Heart right ventricle (tissue), 16 donors: ENCODE results near the gene TMOD2. TPM values are rescaled to one million over a fixed set of nuclear protein-coding genes. Genes with fewer than 3 reads are reported as not detected.

Experiments
- ATAC-seq, 8 donors: fragments of 200-7000 bp; cut with Tn5 transposase; one replicate each; pipeline ENCODE4 v1.9.1; 2020; ENCODE audit warnings: mild to moderate bottlenecking in 8 of 8, moderate library complexity in 8 of 8, moderate number of reproducible peaks in 1 of 8
- DNase-seq, 2 donors: peaks; one replicate each; pipeline ENCODE4 v3.0.0-alpha.2; 2020
- H3K27ac ChIP-seq, 10 donors: fragments of 200-600 bp; sonication (generic) in 2 of 10; one replicate each; pipeline versions ENCODE4 v1.5.0 to v1.8.0; 2020 to 2022; ENCODE audit warnings: mild to moderate bottlenecking in 3 of 10
- H3K27me3 ChIP-seq, 7 donors: fragments of 200-600 bp; one replicate each; pipeline ENCODE4 v1.8.0; 2021 to 2022; ENCODE audit warnings: mild to moderate bottlenecking in 2 of 7
- H3K36me3 ChIP-seq, 9 donors: fragments of 200-600 bp; sonication (generic) in 1 of 9; one replicate each; pipeline versions ENCODE4 v1.5.0 to v1.8.0; 2020 to 2022; ENCODE audit warnings: mild to moderate bottlenecking in 2 of 9
- H3K4me1 ChIP-seq, 9 donors: fragments of 200-600 bp; sonication (generic) in 1 of 9; one replicate each; pipeline versions ENCODE4 v1.5.0 to v1.8.0; 2020 to 2022; ENCODE audit warnings: mild to moderate bottlenecking in 4 of 9
- H3K4me3 ChIP-seq, 10 donors: fragments of 200-600 bp; sonication (generic) in 2 of 10; one replicate each; pipeline versions ENCODE4 v1.5.0 to v1.8.0; 2020 to 2022; ENCODE audit warnings: mild to moderate bottlenecking in 7 of 10, moderate library complexity in 2 of 10
- H3K9me3 ChIP-seq, 11 donors: fragments of 200-600 bp in 10 of 11; sonication (generic) in 2 of 11; one replicate each; pipeline versions ENCODE4 v1.5.0 to v1.8.0; 2013 to 2022; ENCODE audit warnings: mild to moderate bottlenecking in 2 of 11, control low read depth in 1 of 11, moderate library complexity in 1 of 11
- CTCF ChIP-seq, 9 donors: fragments of 200-600 bp; sonication (generic) in 2 of 9; IDR thresholded peaks; one replicate each; pipeline versions ENCODE4 v1.5.0 to v1.8.0; 2021 to 2022; ENCODE audit warnings: antibody characterized with exemption in 9 of 9, mild to moderate bottlenecking in 5 of 9, moderate library complexity in 1 of 9
- WGBS, 2 donors: extraction: QIAGEN DNeasy Blood & Tissue Kit; methylation state at CpG; one replicate each; pipeline ENCODE4 v1.1.7; 2013; ENCODE audit warnings: inconsistent platforms in 1 of 2; 5-methylcytosine and 5-hydroxymethylcytosine counted together
- intact Hi-C, 10 donors: fragments of 100-400 bp; cut with DNase I; formaldehyde crosslinking; loops; one replicate each; pipeline versions ENCODE4 v1.11.1 to v1.14.2; 2022
- polyA plus RNA-seq, 2 donors: library from polyadenylated mRNA; stranded (reverse); fragments of 200-250 nt; gene quantifications; one replicate each; pipeline ENCODE4 v1.2.3, GENCODE V29; 2013
- total RNA-seq, 10 donors: library from RNA; stranded (reverse); fragmentation: NEBNext Ultra II Directional in 3 of 10; extraction: Animal tissue kit (Norgen Biotek cat#: 25700) in 3 of 10; gene quantifications; one replicate each; pipeline versions ENCODE4 v1.2.1 to v1.2.4, GENCODE V29; 2021 to 2023
- donor health status: Arrhythmogenic right ventricular cardiomyopathy.
- donor health status: ischemic (EF 13 %, LVEDD 7.1; RV severe dilation, severe dysfunction).
- donor health status: healthy with polysubstance abuse.
- donor health status: DM: no; HTN: yes; CAD: no.
- donor health status: DM: no; HTN: no; CAD: no.
- donor health status: ischemic (EF 25% LVEDD 6.9; RV normal size, moderate dysfunction).
- donor health status: ischemic (EF 25% LVEDD 5.7; RV mildly dilated, moderate dysfunction).
- donor health status: healthy.
- donor health status: DM: yes; HTN: yes; CAD: no.
- donor health status: Ischemic cardiomyopathy.
- donor health status: ischemic (EF 35%, LVEDD 5.7; RV mildly dilated, moderate dysfunction).
- donor health status: nonischemic (EF 11% LVEDD 7.7; RV severe dilation, severe dysfunction).
- donor health status: DM: yes; HTN: yes; CAD: no.
- donor health status: PGD.
- donor health status: ischemic (EF 29% LVEDD 5.4; RV normal size, mild dysfunction).
- donor health status: nonischemic (EF 23%, LVEDD 6.1; RV moderate dilation, normal function).

The TMOD2 gene
- total and polyA plus RNA-seq, 12 donors: 1.5 to 8.5 (median 4.7) TPM

- H3K36me3 ChIP-seq: no peaks in the 10 kb centered on the region
- H3K27ac ChIP-seq: peak overlapping the region in 1 of 10 donors; percentile 27
- TF ChIP-seq CTCF (IDR thresholded peaks at IDR 0.05): no peak
- DNase-seq: no peak
- no peaks in the 10 kb centered on the region for H3K27me3 ChIP-seq
- no peak overlapping the region for H3K4me3 ChIP-seq
- 77 to 82% methylated on average over 4 of the region's 4 CpGs for whole genome bisulfite sequencing, 2 donors
- intact Hi-C loops: no loop called here
- peaks cover 0 to 6% (median 0%) of the 10 kb centered on the region in 11 donors for H3K9me3 ChIP-seq
- H3K4me1 ChIP-seq: peaks cover 4 to 78% (median 31%) of the 10 kb centered on the region in 9 donors
- no peak for ATAC-seq
These were observed 4.4 kb downstream of the TMOD2 start for GRCh38 chr15:51755790-51756189.

GRCh38 chr15:51756482-51756881, 5.1 kb downstream of the TMOD2 start:
- Histone ChIP-seq H3K9me3 (peaks cover 0 to 6% (median 0%) of the 10 kb centered on the region in 11 donors), H3K36me3 (no peaks in the 10 kb centered on the region), H3K4me1 (peaks cover 4 to 76% (median 27%) of the 10 kb centered on the region in 9 donors), H3K4me3 (no peak overlapping the region), H3K27ac (peak overlapping the region in 1 of 10 donors; percentile 27), H3K27me3 (no peaks in the 10 kb centered on the region)
- DNase-seq: no peak
- no peak for ATAC-seq
- WGBS, 2 donors: 78% methylated on average over 4 of the region's 4 CpGs
- TF ChIP-seq CTCF (IDR thresholded peaks at IDR 0.05): no peak
- intact Hi-C loops: no loop called here

- Histone ChIP-seq H3K36me3 (no peaks in the 10 kb centered on the region), H3K4me3 (no peak overlapping the region), H3K4me1 (peaks cover 0 to 71% (median 22%) of the 10 kb centered on the region in 9 donors), H3K9me3 (peaks cover 0 to 6% (median 0%) of the 10 kb centered on the region in 11 donors), H3K27me3 (no peaks in the 10 kb centered on the region), H3K27ac (no peak overlapping the region)
- ATAC-seq (no peak), DNase-seq (no peak)
- TF ChIP-seq CTCF (IDR thresholded peaks at IDR 0.05): no peak
- intact Hi-C loops: no loop called here
- 73 to 89% methylated on average over 2 of the region's 2 CpGs for WGBS, 2 donors
These were observed 6.1 kb downstream of the TMOD2 start for GRCh38 chr15:51757450-51757849.

- Histone ChIP-seq H3K9me3 (peaks cover 0 to 6% (median 0%) of the 10 kb centered on the region in 11 donors), H3K36me3 (no peaks in the 10 kb centered on the region), H3K27me3 (no peaks in the 10 kb centered on the region), H3K27ac (peak overlapping the region in 7 of 10 donors; percentile 11 to 60 (median 47)), H3K4me1 (peaks cover 0 to 59% (median 18%) of the 10 kb centered on the region in 9 donors), H3K4me3 (no peak overlapping the region)
- WGBS, 2 donors: 22 to 32% methylated on average over 1 of the region's 1 CpG
- no peak for TF ChIP-seq CTCF (IDR thresholded peaks at IDR 0.05)
- peak; percentile 78 to 88 (median 80) for ATAC-seq
- intact Hi-C loops: no loop called here
- peak; percentile 52 to 56 for DNase-seq
These were observed 7.2 kb downstream of the TMOD2 start for GRCh38 chr15:51758645-51759044.
